Activated naive CD8-positive, alpha-beta T cell (primary cell): ENCODE data around the gene FITM2.
"Not testable (repeated sequence)": the region's sequence is repeated elsewhere in the genome, so short reads cannot be mapped to it uniquely, and the experiment has no call there.

Experiments used
- H3K27ac Mint-ChIP-seq: one replicate; pipeline ENCODE4 v1.8.0; 2021; ENCODE audit warnings: mixed read lengths
- H3K27me3 Mint-ChIP-seq: one replicate; pipeline ENCODE4 v1.8.0; 2021; ENCODE audit warnings: mixed read lengths
- H3K36me3 Mint-ChIP-seq: one replicate; pipeline ENCODE4 v1.8.0; 2021; ENCODE audit warnings: mixed read lengths
- H3K4me1 Mint-ChIP-seq: one replicate; pipeline ENCODE4 v1.8.0; 2021; ENCODE audit warnings: low read depth, mixed read lengths
- H3K4me3 Mint-ChIP-seq: one replicate; pipeline ENCODE4 v1.8.0; 2021; ENCODE audit warnings: mild to moderate bottlenecking, mixed read lengths
- H3K9me3 Mint-ChIP-seq: one replicate; pipeline ENCODE4 v1.8.0; 2021; ENCODE audit warnings: low read depth, mixed read lengths

Gene FITM2

DNA sequence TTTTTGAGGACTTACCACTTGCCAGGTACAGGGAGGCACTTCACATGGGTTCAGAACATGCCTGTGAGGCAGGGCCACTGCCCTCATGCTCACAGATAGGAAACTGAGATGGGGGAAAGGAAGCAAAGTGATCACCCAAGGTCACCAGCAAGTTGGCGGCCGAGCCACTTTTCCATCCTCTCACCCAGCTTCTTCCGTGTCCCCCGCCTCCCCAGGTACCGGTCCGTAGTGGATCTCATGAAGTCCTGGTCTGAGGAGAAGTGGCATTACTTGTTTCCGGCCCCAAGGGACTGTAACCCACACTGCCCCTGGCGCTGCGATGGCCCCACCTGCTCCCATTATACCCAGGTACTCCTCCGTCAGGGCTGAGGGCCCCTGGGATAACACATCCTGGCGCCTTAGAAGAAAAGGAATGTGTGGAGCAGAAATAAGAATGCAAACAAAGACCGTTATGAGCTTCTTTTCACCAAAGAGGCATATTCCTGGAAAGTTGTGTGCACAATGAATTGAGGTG, 32.2 kb upstream of the FITM2 start:
- Mint-ChIP-seq H3K27me3 (no peaks in the 10 kb centered on the region), H3K9me3 (no peaks in the 10 kb centered on the region)

DNA sequence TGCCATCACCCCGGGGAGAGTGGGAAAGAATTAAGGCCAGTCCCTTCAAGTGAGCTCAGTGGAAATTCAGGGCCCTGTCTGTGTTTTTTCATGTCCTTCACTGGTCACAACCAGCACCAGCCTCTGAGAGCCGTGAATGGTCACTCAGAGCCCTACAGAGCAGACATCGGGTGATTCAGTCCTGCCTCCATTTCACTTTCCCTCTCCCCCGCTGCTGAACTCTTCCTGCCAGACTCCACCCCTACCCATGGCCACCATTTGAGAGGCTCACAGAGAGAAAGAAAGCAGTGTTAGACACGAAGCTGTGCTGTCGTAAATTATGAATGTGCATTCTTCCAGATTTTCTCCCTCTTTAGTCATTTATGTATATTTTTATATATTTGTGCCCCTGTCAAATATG, 31.2 kb upstream of the FITM2 start:
- H3K9me3 Mint-ChIP-seq = no peaks in the 10 kb centered on the region

More for the DNA sequence above, 32.2 kb upstream of the FITM2 start:
- Mint-ChIP-seq H3K4me1 (no peaks in the 10 kb centered on the region), H3K27ac (no peak overlapping the region), H3K4me3 (no peak overlapping the region), H3K36me3 (no peaks in the 10 kb centered on the region)

DNA sequence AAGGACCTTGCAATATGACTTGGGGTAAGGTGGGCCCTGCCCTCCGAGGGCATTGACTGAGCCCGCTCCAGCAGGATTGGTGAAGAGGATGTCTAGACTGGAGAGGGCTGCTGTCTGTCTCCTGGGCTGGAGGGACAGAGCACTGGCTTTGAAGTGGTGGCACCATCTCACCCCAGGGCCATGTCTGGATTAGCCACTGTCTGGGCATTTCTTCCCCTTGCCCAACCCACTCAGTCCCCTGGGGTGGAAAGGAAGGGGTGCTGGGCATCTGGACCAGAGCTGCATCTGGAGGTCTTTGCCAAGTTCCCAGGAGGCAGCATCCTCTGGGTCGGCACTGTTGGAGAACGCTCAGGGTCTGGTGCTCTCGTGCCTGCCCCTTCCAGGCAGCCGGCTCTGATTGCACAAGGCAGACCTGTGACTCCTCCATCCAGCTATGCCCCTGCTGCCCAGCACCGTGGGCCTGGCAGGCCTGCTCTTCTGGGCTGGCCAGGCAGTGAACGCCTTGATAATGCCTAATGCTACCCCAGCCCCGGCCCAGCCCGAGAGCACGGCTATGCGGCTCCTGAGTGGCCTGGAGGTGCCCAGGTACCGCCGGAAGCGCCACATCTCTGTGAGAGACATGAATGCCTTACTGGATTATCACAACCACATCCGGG, 25.9 kb upstream of the FITM2 start, which contains the start of gene R3HDML:
R3HDML (plus strand) TSS at position 319 of the 656 bp plus-strand sequence; CDS start at position 434, 115 bp downstream.
- no peak within 1 kb of the TSS for H3K4me3 Mint-ChIP-seq
- H3K4me1 Mint-ChIP-seq = no peaks in the 10 kb centered on the region
- H3K9me3 Mint-ChIP-seq = no peaks in the 10 kb centered on the region
- no peaks in the 10 kb centered on the region for H3K36me3 Mint-ChIP-seq
- H3K27ac Mint-ChIP-seq = no peak within 1 kb of the TSS
- peaks cover 3% of the 10 kb centered on the region for H3K27me3 Mint-ChIP-seq

More for the DNA sequence above, 31.2 kb upstream of the FITM2 start:
- Mint-ChIP-seq H3K4me3 (no peak overlapping the region), H3K27me3 (no peaks in the 10 kb centered on the region), H3K36me3 (no peaks in the 10 kb centered on the region), H3K27ac (no peak overlapping the region), H3K4me1 (no peaks in the 10 kb centered on the region)

DNA sequence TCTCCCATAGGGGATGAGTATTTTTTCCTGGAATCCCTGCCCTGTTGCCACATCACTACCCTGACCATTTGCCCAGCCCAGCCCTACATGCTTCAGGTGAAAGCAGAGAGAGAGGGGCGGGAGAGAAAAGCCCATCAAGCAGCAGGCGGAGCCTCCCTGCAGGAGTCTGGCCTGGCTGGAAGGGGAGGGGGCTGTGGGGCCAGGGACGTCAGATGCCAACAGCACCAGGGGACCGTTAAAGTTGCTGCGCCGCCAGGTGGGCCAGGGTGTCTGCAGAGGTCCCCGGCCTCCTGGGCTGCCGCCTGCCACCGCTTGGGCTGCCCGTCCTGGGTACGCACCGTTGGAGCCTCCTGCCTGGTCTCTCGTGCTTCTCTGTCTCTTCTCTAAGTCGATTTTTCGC, 25.1 kb upstream of the FITM2 start:
- Mint-ChIP-seq H3K27me3 (peaks cover 3% of the 10 kb centered on the region), H3K9me3 (no peaks in the 10 kb centered on the region), H3K27ac (no peak overlapping the region), H3K4me1 (no peaks in the 10 kb centered on the region), H3K4me3 (no peak overlapping the region), H3K36me3 (no peaks in the 10 kb centered on the region)

DNA sequence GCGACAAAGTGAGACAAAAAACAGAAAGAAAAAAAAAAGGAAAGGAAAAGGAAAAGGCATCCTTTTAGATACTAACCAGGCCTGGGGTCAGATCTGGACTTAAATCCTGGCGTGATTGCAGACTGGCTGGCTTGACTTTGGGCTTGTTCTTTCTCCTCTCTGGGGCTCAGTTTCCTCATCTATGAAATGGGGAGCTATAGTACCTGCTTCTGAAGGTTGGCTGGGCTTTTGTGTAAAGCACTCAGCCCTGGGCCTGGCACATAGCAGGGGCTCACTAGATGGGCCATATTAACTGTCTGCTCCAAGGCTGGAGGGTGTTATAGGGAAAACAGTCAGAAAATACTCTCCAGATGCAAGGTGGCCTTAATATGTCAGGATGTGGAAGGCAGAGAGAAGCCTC, 24.7 kb upstream of the FITM2 start:
- Mint-ChIP-seq H3K9me3 (no peaks in the 10 kb centered on the region), H3K36me3 (no peaks in the 10 kb centered on the region), H3K27me3 (peaks cover 3% of the 10 kb centered on the region), H3K4me3 (no peak overlapping the region), H3K4me1 (no peaks in the 10 kb centered on the region), H3K27ac (no peak overlapping the region)

DNA sequence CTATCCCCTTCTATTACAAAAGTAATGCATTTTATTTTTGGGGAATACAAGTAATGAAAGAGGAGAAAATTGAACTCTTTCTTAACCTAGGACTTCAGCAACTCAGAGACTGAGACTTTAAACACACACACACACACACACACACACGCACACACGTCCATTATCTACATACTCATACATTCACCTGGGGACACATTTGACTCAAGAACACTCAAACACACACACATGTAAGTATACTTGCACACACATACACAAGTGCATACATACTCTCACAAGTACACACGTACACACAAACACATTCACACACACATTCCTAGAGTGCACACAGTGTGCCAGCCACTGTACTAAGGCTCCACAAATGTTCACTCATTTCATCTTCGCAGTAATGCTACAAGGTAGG, 23.7 kb upstream of the FITM2 start:
- Mint-ChIP-seq H3K36me3 (no peaks in the 10 kb centered on the region), H3K27ac (no peak overlapping the region), H3K27me3 (peaks cover 3% of the 10 kb centered on the region), H3K4me1 (no peaks in the 10 kb centered on the region), H3K9me3 (no peaks in the 10 kb centered on the region), H3K4me3 (no peak overlapping the region)

DNA sequence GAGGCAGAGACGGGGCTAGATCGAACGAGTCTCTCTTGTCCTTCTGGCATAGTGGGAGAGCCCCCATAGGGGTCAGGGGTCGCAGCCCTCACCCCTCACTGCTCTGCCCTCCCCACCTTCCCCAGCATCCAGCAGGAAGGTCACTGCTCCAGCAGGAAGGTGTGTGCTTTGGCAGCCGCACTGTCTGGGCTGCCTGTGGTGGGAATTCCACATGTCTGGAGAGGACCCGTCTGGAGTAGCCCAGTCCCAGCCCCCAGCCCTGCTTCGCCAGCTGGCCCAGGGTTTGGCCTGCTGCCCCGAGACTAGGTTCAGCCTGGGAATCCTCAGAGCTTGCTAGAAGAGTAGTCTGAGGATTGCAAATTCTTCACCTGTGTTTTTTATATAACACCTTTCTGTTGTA, 23.3 kb upstream of the FITM2 start:
- Mint-ChIP-seq H3K27me3 (peaks cover 3% of the 10 kb centered on the region), H3K4me1 (no peaks in the 10 kb centered on the region), H3K4me3 (no peak overlapping the region), H3K36me3 (no peaks in the 10 kb centered on the region), H3K9me3 (no peaks in the 10 kb centered on the region), H3K27ac (no peak overlapping the region)

DNA sequence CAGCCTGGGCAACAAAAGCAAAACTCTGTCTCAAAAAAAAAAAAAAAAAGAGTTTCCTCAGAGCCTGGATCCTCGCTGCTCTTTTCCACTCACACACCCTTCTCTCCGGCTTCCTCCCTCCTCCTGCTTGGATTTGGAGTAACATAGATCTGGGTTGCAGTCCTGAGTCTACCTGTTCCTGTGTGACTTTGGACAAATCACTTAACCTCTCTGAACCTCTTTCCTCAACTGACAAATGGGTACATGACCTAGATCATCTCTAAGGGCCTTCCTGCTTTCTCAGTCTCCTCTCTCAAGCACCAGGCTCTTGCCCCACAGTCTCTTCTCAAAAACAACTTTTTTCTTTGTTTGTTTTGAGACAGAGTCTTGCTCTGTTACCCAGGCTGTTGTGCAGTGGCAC, 20.2 kb upstream of the FITM2 start:
- Mint-ChIP-seq H3K9me3 (no peaks in the 10 kb centered on the region), H3K36me3 (no peaks in the 10 kb centered on the region), H3K4me3 (no peak overlapping the region), H3K27ac (no peak overlapping the region), H3K4me1 (peaks cover 2% of the 10 kb centered on the region), H3K27me3 (peaks cover 3% of the 10 kb centered on the region)

DNA sequence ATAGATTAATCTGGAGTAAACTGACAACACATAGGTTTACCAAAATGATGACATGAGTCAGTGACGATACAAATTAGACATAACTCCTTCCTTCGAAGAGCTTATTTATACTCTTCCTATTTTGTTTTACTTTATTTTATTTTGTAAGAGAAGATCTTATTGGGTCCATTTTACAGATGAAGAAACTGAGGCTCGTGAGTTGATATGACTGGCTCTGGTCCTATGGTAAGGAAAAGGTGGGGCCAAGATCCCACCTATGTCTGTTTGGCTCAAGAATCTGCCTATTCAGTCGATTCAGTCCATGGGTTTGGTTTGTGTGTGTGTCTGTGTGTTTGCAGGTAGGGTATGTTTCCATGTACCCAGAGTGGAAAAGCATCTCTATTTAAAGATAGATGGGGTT, 17.4 kb upstream of the FITM2 start:
- Mint-ChIP-seq H3K36me3 (no peaks in the 10 kb centered on the region), H3K4me1 (peaks cover 2% of the 10 kb centered on the region), H3K27me3 (no peaks in the 10 kb centered on the region), H3K4me3 (peak overlapping the region; percentile 60), H3K9me3 (no peaks in the 10 kb centered on the region), H3K27ac (no peak overlapping the region)

DNA sequence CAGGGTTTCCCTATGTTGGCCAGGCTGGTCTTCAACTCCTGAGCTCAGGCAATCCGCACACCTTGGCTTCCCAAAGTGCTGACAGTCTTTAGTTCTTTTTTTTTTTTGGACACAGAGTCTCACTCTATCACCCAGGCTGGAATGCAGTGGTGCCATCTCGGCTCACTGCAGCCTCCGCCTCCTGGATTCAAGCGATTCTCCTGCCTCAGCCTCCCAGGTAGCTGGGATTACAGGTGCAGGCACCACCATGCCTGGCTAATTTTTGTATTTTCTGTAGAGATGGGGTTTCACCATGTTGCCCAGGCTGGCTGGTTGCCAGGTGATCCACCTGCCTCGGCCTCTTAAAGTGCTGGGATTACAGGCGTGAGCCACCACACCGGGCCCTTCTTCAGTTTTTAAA, 16.7 kb upstream of the FITM2 start:
- H3K36me3 Mint-ChIP-seq, H3K27me3 Mint-ChIP-seq, H3K9me3 Mint-ChIP-seq, H3K4me1 Mint-ChIP-seq, H3K27ac Mint-ChIP-seq: not testable (repeated sequence)
- peak overlapping the region; percentile 67 for H3K4me3 Mint-ChIP-seq

DNA sequence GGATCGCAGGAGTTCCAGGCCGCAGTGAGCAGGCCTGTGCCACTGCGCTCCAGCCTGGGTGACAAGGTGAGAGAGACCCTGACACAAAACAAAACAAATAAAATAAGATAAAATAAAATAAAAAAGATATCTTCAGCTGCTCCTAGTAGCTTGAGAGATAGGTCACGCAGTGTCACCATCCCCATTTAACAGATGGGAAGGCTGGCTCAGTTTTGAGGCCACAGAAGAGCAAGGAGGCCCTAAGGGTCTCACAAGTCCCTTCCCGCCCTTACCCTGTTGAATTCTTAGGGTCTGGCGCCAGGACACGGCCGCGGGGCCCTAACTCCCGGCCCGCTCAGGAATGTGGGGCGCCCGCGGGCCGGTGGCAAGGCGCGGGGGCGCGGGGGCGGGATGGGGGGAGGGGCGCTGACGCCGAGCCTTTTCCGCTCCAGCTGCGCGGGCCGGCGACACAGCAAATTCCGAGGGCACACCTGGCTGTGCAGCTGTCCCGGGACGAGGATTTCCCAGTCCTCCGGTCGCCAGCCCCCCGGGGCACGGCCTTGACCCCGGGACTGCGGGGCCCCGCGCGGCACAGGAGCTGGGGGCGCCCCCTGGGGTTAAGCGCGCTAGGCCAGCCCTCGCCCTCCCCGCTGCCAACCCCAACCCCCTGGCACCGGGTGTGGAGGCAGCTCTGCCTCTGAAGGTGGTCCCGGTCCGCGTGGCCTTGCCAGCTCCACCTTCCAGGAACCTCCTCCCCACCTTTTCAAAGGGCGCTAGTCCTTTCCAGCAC, 15.6 kb upstream of the FITM2 start:
- H3K4me1 Mint-ChIP-seq = peaks cover 2% of the 10 kb centered on the region
- no peaks in the 10 kb centered on the region for H3K27me3 Mint-ChIP-seq
- no peaks in the 10 kb centered on the region for H3K9me3 Mint-ChIP-seq
- peak overlapping the region; percentile 67 for H3K4me3 Mint-ChIP-seq
- peak overlapping the region; percentile 41 for H3K27ac Mint-ChIP-seq
- no peaks in the 10 kb centered on the region for H3K36me3 Mint-ChIP-seq

DNA sequence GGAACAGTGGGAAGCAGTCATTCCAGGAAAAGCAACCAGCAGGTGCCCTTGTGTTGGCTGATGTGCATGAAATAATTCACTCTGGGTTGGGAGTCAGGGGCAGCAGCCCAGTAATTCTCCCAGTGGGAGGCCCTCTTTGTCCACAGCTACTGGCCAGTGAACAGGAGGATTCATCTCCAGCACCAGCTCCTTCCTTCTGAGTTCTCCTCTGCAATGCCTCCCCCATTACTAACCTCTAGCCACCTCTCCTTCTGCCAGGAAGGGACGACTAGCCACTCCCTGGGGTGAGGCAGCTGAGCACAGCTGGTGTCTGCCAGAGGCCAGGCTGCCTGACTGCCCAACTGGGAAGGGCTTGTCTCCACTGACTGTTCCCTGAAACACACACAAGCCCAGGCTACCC, 13.3 kb upstream of the FITM2 start:
- no peaks in the 10 kb centered on the region for H3K27me3 Mint-ChIP-seq
- no peaks in the 10 kb centered on the region for H3K9me3 Mint-ChIP-seq
- H3K4me1 Mint-ChIP-seq = peaks cover 2% of the 10 kb centered on the region
- no peak overlapping the region for H3K27ac Mint-ChIP-seq
- H3K4me3 Mint-ChIP-seq = no peak overlapping the region
- H3K36me3 Mint-ChIP-seq = no peaks in the 10 kb centered on the region

DNA sequence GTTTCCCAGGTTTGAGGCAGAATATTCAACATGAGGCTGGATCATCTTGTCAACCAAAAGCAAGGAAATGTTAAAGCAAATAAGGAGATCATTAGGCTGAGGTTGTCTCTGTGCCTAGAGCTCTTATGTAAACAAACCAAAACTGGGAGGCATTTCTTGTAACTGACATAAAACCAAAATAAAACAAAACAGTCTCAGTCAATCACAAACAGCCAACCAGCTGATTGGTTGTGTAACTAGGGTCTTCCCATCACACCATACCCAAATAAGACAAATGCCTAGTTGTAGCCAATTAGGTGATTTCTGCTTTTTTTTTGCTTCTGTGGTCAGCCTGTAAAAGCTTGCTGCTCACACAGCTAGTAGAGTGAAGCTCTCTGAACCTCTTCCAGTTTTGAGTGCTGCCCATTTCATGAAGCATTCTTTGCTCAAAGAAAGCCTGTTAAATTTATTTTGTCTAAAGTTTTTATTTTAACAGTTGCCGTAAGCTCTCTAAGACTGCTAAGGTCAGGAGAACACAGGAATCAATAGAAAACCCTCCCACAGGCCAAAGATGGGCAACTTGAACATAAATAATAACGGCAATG, 8.9 kb upstream of the FITM2 start:
- no peaks in the 10 kb centered on the region for H3K27me3 Mint-ChIP-seq
- H3K36me3 Mint-ChIP-seq = no peaks in the 10 kb centered on the region
- H3K4me3 Mint-ChIP-seq = no peak overlapping the region
- no peaks in the 10 kb centered on the region for H3K9me3 Mint-ChIP-seq
- no peak overlapping the region for H3K27ac Mint-ChIP-seq
- H3K4me1 Mint-ChIP-seq = no peaks in the 10 kb centered on the region

DNA sequence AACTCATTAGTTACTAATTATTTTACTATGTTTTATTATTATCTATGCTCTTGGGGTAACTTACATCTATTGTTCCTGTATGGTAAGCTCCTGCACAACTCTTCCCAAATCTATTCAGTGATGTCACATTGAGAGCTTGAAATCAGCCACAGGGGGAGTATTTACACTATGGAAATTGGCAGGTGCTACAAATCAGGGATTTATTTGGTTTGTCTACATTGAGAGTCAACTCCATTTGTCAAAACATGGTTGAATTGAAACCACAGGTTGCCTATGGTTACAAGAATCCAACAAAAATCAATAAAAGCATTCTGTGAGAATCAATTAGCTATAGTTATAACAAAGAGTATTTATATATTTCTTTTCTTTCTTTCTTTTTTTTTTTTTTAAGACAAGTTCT, 3.9 kb upstream of the FITM2 start:
- Mint-ChIP-seq H3K9me3 (no peaks in the 10 kb centered on the region), H3K4me3 (no peak overlapping the region), H3K27ac (no peak overlapping the region)

More for the DNA sequence above, 3.9 kb upstream of the FITM2 start:
- Mint-ChIP-seq H3K27me3 (no peaks in the 10 kb centered on the region), H3K36me3 (no peaks in the 10 kb centered on the region), H3K4me1 (peaks cover 13% of the 10 kb centered on the region)
